NCI-H1436 (cell line): ENCODE measurements around the gene EXOSC3.

ENCODE experiments used
- DNase-seq: peaks from one replicate; lab custom pipeline; 2025; lab: John Stamatoyannopoulos, UW

The EXOSC3 gene

GRCh38 chr9:37732086-37732741 lies 52.6 kb downstream of the EXOSC3 start:
- DNase-seq = no peak

- DNase-seq = no peak
These were observed 54.0 kb downstream of the EXOSC3 start for GRCh38 chr9:37730839-37731238.

GRCh38 chr9:37730256-37730655 lies 54.6 kb downstream of the EXOSC3 start:
- DNase-seq = no peak
